ENCODE results near the gene STARD6.
"Not testable (repeated sequence)": the region's sequence is repeated elsewhere in the genome, so short reads cannot be mapped to it uniquely, and the experiment has no call there.

Gene STARD6

DNA sequence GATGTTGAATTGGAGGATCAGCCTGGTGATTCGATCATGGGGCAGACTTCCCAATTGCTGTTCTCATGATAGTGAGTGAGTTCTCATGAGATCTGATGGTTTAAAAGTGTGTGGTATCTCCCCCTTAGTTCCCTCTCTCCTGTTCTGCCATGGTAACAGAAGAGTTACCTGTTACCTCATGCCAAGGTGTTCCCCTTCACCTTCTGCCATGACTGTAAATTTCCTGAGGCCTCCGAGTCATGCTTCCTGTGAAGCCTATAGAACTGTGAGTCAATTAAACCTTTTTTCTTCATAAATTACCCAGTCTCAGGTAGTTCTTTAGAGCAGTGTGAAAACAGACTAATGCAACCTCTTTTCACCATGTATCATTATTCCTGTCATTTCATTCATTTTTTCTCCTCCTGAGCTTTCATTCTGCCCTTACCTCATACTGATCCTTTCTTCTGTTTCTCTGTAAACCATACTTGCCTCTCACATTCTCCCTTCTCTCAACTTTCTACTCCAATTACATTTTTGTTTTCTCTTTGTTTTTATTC lies 22.0 kb downstream of the STARD6 start:
- DNase-seq, result no peak

DNA sequence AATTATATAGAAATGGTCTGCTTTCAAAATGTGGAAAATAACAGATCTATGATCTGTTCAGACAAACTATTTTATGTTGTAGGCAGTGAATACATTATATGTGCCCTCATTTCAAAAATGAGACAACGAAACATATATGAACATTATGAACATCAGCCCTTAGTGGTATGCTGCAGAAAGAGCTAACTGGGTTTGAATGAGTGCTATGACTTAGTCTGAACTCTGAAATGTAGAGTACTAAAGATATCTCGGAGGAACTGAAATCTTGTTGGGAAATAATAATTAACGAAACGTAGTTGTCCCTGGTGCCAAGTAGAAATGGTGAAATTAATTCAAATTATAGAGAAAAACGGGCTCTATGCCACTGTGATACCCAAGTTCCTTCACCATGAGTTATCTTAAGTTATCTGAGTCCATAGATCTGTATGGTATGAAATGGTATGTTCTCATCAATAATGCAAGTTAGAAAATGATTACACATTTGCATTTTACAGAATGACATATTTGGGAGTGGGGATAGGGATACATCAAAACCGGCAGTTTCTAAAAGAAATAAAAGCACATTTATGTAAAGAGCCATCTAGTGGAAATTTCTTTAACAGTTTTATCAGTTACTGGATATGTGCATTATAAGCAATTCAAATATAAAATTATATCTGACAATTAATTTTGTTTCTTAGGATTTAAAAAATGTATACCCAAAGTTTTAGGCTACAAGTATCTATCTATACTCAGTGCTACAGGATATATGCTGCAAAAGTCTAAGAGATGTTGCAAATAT lies 26.7 kb downstream of the STARD6 start:
- DNase-seq, result peak; percentile 7

DNA sequence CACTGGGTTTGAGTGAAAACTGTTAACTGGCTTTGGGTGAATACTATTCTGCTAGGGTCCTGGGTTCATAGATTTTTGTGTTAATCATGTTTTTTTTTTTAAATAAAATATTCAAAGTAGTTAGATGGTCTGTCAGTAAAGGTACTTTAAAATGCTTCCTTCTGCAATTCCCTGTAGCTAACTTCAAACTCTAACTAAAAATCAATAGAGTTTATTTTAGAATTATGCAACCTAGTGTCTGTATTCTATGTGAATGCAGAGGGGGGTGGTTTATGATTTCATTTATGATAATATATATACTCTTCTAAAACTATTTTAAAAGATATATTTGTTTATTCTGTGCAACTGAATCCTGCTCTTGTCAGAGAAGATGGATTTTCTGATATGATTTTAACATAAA lies 27.9 kb downstream of the STARD6 start:
- no peak for DNase-seq

DNA sequence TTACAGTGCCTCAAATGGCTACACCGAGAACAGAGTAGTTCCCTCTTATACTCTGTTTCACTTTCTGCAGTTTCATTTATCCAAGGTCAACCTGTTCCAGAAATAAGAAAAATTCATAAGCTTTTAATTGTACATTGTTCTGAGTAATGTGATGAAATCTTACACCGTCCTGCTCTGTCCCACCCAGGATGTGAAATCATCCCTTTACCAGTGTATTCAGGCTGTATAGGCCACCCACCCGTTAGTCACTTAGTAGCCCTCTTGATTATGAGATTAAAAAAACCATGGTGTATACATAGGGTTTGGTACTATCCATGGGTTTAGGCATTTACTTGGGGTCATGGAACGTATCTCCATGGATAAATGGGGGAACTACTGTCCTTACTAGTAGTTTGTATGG lies 29.8 kb downstream of the STARD6 start:
- no peak for DNase-seq

DNA sequence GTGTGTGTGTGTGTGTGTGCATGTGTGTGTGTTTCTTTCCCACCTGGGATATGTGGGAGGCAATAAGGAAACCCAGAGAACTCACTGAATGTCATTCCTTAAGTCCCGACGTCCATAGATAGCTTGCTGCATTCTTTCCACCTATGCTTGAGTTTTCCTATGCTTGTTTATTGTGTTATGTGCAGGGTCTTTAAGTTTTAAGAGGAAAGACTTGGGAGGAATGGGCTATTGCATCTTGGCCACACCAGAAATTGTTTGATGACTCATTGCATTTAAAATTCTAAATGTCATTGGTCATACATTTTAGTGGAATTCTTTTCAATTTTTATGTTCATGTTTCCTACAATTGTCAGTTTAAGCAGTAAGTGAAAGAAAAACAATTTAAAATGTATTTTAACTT lies 33.7 kb downstream of the STARD6 start:
- DNase-seq, result no peak

DNA sequence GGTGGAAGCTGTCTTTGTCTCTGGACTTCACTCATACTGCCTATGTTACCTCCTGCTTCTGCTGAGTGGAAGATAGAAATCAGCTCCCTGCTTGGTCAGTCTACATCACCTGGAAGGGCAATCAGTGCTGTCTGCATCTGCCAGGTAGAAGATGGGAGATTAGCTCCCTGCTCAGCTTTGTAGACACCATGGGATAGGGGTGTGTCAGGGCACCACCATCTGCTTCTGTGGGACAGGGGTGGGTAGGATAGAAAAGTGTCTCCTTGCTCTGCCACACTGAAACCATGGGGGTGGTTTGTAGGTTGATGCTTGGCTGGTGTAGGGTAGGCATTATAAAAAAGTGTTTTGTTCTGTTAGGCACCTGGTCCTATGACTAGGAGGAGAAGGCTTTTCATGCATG lies 34.1 kb downstream of the STARD6 start:
- no peak for DNase-seq

DNA sequence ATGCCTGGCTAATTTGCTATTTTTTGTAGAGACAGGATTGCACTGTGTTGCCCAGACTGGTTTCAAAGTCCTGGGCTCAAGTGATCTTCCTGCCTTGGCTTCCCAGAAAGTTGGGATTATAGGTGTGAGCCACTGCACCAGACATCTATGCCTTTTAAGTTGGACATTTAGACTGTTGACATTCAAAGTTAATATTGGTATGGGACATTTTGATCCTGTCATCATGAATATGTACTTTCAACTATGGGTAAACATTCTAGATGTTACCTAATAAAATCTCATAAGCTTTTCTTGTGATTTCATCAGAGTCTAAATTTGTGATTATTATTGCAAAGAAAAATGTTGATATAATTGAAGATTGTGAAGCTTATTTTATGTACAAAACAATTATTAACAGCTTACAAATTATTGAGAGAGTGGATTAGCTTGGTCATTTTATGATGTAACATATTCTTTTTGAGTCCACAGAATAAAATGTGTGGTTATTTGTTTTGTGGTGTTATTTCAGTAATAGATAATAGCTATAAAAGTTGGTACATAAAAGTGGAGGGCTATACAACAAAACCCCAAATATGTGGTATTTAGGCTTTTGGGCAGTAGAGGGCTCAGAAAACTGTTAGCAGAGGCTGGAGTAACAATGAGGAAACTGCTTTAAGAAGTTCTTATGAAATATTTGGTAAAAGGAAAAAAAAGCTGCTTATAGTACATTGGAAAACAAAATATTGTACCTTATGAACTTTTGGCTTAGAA lies 41.4 kb downstream of the STARD6 start:
- no peak for DNase-seq

DNA sequence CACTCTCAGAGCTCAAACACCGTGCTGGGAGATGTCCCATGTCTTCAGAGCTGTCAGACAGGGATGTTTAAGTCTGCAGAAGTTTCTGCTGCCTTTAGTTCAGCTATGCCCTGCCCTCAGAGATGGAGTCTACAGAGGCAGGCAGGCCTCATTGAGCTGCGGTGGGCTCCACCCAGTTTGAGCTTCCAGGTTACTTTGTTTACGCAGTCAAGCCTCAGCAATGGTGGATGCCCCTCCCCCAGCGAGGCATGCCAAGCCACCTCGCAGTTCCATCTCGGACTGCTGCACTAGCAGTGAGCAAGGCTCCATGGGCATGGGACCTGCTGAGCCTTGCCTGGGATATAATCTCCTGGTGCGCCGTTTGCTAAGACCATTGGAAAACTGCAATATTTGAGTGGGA lies 48.1 kb downstream of the STARD6 start:
- DNase-seq, result not testable (repeated sequence)

DNA sequence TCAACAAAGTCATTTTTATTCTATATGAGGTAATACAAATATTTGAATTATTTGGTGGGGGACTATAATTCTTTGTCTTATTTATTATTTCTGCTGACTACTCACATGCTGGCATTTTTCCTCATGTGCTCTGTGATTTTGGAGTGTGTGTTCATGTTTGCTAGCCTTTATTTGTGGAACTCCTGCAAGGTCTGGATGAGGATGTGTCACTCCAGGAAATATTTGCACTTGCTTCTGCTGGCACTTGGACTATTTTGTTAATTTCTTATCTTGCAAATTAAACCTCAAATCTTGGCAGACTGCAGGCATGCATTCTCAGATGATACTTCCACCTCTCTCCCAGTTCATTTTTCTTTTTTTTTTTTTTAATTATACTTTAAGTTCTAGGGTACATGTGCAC lies 54.2 kb downstream of the STARD6 start:
- no peak for DNase-seq

DNA sequence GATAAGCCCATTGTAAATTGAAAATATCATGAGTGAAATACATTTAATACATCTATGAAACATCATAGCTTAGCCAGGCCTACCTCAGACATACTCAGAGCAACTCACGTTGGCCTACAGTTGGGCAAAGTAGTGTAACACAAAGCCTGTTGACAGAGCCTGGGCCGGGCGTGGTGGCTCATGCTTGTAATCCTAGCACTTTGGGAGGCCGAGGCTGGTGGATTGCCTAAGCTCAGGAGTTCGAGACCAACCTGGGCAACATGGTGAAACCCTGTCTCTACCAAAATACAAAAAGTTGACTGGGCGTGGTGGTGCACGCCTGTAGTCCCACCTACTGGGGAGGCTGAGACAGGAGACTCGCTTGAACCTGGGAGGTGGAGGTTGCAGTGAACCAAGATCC lies 58.7 kb downstream of the STARD6 start:
- DNase-seq, result not testable (repeated sequence)

DNA sequence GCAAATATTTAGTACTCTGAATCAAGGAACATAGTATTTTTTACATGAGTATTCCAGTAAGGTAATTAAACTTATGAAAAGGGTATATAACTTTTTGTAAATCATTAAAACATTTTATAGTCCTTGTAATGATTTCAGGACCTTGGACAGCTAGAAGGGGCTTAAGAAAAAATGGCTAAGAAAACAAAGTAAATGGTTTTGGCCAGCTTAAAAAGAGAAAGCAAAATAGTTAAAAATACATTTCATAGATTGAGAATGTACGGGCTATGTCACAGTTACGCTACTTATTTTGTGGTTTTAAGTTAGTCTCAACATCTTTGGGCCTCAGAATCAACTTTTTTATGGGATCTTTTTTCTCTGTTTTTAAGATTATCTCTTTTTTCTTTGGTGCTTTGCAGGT lies 61.6 kb downstream of the STARD6 start:
- DNase-seq, result peak; percentile 10

DNA sequence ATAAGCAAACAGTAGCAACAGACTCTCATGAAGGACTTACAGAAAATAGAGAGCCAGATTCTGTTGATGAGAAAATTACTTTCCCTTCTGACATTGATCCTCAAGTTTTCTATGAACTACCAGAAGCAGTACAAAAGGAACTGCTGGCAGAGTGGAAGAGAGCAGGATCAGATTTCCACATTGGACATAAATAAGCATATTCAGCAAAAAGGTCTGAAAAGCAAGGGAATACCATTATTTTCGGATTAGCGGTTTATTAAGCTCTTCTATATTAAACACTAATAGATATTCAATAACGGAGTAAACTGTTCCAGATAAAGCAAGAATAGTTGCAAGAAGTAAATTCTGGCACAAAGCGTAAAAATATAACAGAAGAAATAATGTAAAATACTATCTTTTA lies 63.4 kb downstream of the STARD6 start:
- DNase-seq, result no peak

DNA sequence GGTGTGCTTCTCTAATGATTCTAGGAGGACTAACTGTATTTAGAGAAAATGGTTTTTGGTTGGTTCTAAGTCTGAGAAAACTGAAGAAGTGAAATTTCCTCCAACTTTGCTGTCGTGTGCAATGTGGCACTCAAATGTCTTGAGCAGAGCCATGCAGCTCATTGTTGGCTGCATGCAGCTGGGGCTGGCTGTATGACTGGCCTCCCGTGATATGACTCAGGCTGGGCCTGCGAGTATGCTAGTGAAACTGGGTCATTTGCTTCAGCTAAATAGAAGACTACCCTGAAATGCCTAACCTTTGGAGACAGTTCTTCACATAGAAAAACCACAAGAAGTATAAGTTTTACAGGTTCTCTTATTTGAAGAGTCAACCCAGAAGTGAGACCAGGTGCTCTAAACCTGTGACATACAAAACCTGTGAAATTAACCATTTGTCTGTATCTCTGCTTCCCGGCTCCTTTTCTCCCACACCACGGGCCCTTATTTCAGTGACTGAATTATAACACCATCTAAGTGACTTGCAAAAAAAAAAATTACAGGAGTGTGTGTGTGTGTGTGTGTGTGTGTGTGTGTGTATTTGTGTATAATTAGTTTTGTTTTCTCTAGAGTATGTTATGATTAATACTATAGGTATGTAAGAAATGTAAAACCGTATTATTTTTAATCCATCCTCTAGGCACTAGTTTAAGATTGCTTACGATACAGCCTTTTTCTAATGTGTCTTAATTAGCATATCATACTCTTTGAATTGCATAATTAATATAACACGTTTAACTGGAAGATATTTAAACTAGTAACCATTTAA lies 72.5 kb downstream of the STARD6 start:
- DNase-seq, result peak; percentile 76

DNA sequence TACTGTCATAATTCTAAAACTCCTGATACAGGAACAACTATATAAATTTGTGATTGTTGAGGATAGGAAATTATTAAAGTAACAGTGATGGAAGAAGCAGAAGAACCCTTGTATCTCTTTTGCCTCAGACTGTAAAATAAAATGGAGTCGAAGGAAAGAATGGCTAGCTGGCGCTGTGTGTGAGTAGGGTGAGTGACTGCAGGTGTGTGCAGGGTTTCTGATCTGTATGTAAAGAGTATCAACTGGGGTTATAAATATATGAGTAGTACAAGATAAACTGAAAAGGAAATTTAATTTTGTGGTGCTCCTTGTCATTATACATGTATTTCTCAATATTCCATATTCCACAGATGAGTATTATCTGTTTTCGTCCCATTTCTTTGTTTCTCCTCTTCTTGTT lies 73.1 kb downstream of the STARD6 start:
- DNase-seq, result no peak

DNA sequence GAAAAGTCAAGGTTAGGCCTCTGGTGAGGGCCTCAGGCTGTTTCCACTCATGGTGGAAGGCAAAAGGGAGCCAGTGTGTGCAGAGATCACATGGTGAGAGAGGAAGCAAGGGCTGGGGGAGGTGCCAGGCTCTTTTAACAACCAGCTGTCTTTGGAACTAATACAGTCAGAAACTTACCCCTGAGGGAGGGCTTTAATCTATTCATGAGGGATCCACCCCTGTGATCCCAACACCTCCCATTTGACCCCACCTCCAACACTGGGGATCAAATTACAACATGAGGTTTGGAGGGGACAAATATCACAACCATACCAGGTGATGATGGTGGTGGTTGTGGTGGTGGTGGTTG lies 77.5 kb downstream of the STARD6 start:
- no peak for DNase-seq

DNA sequence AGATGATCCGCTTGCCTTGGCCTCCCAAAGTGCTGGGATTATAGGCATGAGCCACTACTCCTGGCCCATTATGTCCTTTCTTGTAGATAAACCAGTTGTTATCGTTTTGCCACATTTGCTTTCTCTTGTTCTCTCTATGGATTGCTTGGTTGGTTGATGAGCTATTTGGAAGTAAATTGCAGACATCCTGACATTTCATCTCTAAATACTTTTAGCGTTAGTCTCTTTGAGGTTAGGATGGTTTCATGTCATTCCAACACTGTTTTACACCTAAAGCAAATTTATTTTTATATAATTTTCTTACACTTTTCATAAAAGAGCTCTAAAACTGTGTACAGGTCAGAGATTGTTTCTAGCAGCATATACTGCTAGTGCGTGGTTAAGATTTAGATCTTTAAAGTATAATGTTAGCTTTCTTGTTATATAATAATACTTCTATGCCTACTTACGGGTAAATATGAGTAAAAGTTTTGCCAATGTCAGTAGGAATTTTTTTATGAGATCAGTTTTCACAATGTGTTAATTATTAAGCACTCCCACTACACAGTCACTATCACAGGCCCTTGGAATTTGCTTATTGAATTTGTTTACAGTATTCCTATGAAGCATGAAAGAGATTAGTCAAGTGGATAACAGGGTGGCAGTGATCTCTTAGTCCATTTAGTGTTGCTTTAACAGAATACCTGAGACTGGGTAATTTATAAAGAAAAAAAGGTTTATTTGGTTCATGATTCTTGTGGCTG lies 78.0 kb downstream of the STARD6 start:
- DNase-seq, result no peak

DNA sequence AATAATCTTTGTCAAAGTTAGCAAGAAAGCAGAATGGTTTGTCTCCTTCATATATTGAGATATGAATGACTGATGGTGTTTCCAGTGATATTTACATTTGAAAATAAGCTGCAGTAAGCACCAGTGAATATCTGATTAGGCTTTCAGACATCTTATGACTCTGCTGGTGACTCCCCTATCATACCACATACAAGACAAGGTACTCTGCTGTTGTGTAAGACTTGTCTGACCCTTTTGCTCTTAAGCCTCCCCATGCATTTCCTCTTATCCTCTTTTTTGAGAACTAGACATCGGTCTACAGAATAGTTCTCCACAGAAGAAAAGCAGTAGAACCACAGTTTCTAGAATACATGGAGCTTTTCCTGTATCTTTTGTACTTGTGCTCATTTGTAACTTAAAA lies 79.0 kb downstream of the STARD6 start:
- no peak for DNase-seq

DNA sequence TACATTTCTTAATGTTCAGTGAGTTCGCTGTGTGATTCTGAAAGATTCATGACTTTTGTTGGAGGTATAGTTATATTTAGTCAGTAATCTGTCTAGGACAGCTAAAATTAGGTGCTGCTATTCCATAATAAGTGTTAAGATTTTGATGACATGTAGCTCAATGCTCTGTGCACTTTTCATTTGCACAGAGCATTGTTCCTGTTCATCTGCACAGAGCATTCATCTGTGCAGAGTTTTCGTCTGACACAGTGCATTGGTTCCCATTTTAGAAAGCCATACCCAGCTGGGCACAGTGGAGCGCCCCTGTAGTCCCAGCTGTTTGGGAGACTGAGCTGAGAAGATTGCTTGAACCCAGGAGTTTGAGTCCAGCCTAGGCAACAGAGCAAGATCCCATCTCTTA lies 79.8 kb downstream of the STARD6 start:
- DNase-seq, result no peak

All from HCEC 1CT (cell line).